Liver (tissue), 9 donors: ENCODE measurements around the gene PGPEP1. TPM values are rescaled to one million over a fixed set of nuclear protein-coding genes. Genes with fewer than 3 reads are reported as not detected.

Experiments
- DNase-seq: peaks from one replicate; pipeline ENCODE4 v3.0.0-alpha.2; 2017; ENCODE audit warnings: low spot score
- H3K27ac ChIP-seq, 2 donors: one replicate each; pipeline ENCODE4 v1.7.0; 2013; ENCODE audit warnings: inconsistent platforms in 2 of 2, low read length in 2 of 2, control low read depth in 1 of 2, low read depth in 1 of 2, mild to moderate bottlenecking in 1 of 2
- H3K27me3 ChIP-seq, 4 donors: one replicate each; pipeline versions ENCODE4 v1.6.1 to v1.7.0; 2013; ENCODE audit warnings: low read length in 3 of 4, inconsistent platforms in 1 of 4, mild to moderate bottlenecking in 1 of 4, moderate library complexity in 1 of 4; ENCODE audit not compliant: control insufficient read depth in 4 of 4, insufficient read depth in 4 of 4
- H3K36me3 ChIP-seq, 4 donors: one replicate each; pipeline versions ENCODE4 v1.6.1 to v1.7.0; 2013; ENCODE audit warnings: low read length in 3 of 4, mild to moderate bottlenecking in 3 of 4, low read depth in 1 of 4, moderate library complexity in 1 of 4; ENCODE audit not compliant: control insufficient read depth in 4 of 4, insufficient read depth in 3 of 4
- H3K4me1 ChIP-seq, 4 donors: one replicate each; pipeline versions ENCODE4 v1.6.1 to v1.7.0; 2013; ENCODE audit warnings: low read length in 3 of 4, mild to moderate bottlenecking in 3 of 4, moderate library complexity in 1 of 4; ENCODE audit not compliant: control insufficient read depth in 4 of 4, insufficient read depth in 4 of 4
- H3K4me3 ChIP-seq, 3 donors: one replicate each; pipeline versions ENCODE4 v1.6.1 to v1.7.0; 2013; ENCODE audit warnings: low read length in 3 of 3, control low read depth in 1 of 3, low read depth in 1 of 3, mild to moderate bottlenecking in 1 of 3
- H3K9ac ChIP-seq, 2 donors: one replicate each; pipeline ENCODE4 v1.7.0; 2013; ENCODE audit warnings: low read length in 2 of 2, mild to moderate bottlenecking in 2 of 2, moderate library complexity in 2 of 2, control low read depth in 1 of 2, low read depth in 1 of 2
- H3K9me3 ChIP-seq, 4 donors: one replicate each; pipeline versions ENCODE4 v1.6.1 to v1.7.0; 2013; ENCODE audit warnings: low read length in 3 of 4; ENCODE audit not compliant: control insufficient read depth in 4 of 4
- CTCF ChIP-seq: fragments of 150-350 bp; IDR thresholded peaks from 2 replicates; pipeline ENCODE4 v1.5.1; 2017; ENCODE audit warnings: improper control_type of control experiment, low read depth, low read length; ENCODE audit not compliant: missing input control
- EGR1 ChIP-seq, 2 donors: IDR thresholded peaks; 2 replicates each; pipeline ENCODE4 v1.6.1; 2016 to 2018; ENCODE audit warnings: antibody characterized with exemption in 2 of 2, low read depth in 2 of 2
- FOXA1 ChIP-seq: IDR thresholded peaks from 2 replicates; pipeline ENCODE4 v1.6.1; 2016; ENCODE audit warnings: antibody characterized with exemption
- FOXA2 ChIP-seq: IDR thresholded peaks from 2 replicates; pipeline ENCODE4 v1.6.1; 2016; ENCODE audit warnings: antibody characterized with exemption
- GABPA ChIP-seq, 2 donors: IDR thresholded peaks in 1 of 2; conservative IDR thresholded peaks in 1 of 2; 2 replicates each; pipeline ENCODE4 v1.6.1; 2016; ENCODE audit warnings: antibody characterized with exemption in 2 of 2, mild to moderate bottlenecking in 1 of 2, moderate library complexity in 1 of 2
- HNF4A ChIP-seq, 2 donors: conservative IDR thresholded peaks; 2 replicates each; pipeline ENCODE4 v1.6.1; 2016; ENCODE audit warnings: antibody characterized with exemption in 2 of 2, mild to moderate bottlenecking in 2 of 2
- HNF4G ChIP-seq: IDR thresholded peaks from 2 replicates; pipeline ENCODE4 v1.6.1; 2016; ENCODE audit warnings: antibody characterized with exemption
- JUND ChIP-seq, 2 donors: IDR thresholded peaks; 2 replicates each; pipeline ENCODE4 v1.6.1; 2016; ENCODE audit warnings: antibody characterized with exemption in 2 of 2
- NR2F2 ChIP-seq: IDR thresholded peaks from 2 replicates; pipeline ENCODE4 v1.6.1; 2016; ENCODE audit warnings: antibody characterized with exemption
- RAD21 ChIP-seq, 2 donors: IDR thresholded peaks; 2 replicates each; pipeline ENCODE4 v1.6.1; 2016; ENCODE audit warnings: antibody characterized with exemption in 2 of 2, mild to moderate bottlenecking in 2 of 2
- REST ChIP-seq: IDR thresholded peaks from 2 replicates; pipeline ENCODE4 v1.6.1; 2016; ENCODE audit warnings: antibody characterized with exemption, mild to moderate bottlenecking
- RXRA ChIP-seq, 2 donors: IDR thresholded peaks; 2 replicates each; pipeline ENCODE4 v1.6.1; 2017 to 2018; ENCODE audit warnings: antibody characterized with exemption in 2 of 2, mild to moderate bottlenecking in 1 of 2
- SP1 ChIP-seq: IDR thresholded peaks from 2 replicates; pipeline ENCODE4 v1.6.1; 2018; ENCODE audit warnings: antibody characterized with exemption, mild to moderate bottlenecking
- TAF1 ChIP-seq: conservative IDR thresholded peaks from 2 replicates; pipeline ENCODE4 v1.6.1; 2016; ENCODE audit warnings: antibody characterized with exemption, mild to moderate bottlenecking
- YY1 ChIP-seq: IDR thresholded peaks from 2 replicates; pipeline ENCODE4 v1.6.1; 2016; ENCODE audit warnings: antibody characterized with exemption, mild to moderate bottlenecking
- ZBTB33 ChIP-seq: IDR thresholded peaks from 2 replicates; pipeline ENCODE4 v1.6.1; 2016; ENCODE audit warnings: antibody characterized with exemption
- WGBS: extraction: QIAGEN DNeasy Blood & Tissue Kit; methylation state at CpG from one replicate; pipeline ENCODE4 v1.1.7; 2013; 5-methylcytosine and 5-hydroxymethylcytosine counted together
- polyA plus RNA-seq, 2 donors: library from polyadenylated mRNA; stranded (reverse) in 1 of 2; unstranded in 1 of 2; fragments of 200-250 nt in 1 of 2; fragments of >200 nt in 1 of 2; fragmentation: Nextera tagmentation in 1 of 2; extraction: Ambion mirVana in 1 of 2; gene quantifications; one replicate each; pipeline versions ENCODE4 v1.2.1 to v1.2.3, GENCODE V29; 2013 to 2015
- total RNA-seq, 2 donors: library from RNA; depleted of rRNA; stranded (reverse); fragments of >200 nt; gene quantifications; one replicate each; pipeline ENCODE4 v1.2.3, GENCODE V29; 2014
- TF ChIP-seq, protein P1 (sequence below): IDR thresholded peaks from 2 replicates; pipeline ENCODE4 v1.6.1; 2016; ENCODE audit warnings: antibody characterized with exemption
- TF ChIP-seq, protein P2 (sequence below): IDR thresholded peaks from 2 replicates; pipeline ENCODE4 v1.6.1; 2016; ENCODE audit warnings: antibody characterized with exemption
- donor health status: healthy.
- donor health status: healthy.
- donor health status: healthy.
- donor health status: healthy.
- donor health status: healthy.

Gene PGPEP1
- total and polyA plus RNA-seq, 4 donors = 15.8 to 48.3 (median 26.2) TPM

GRCh38 chr19:18309525-18310064 is 30.8 kb upstream of the PGPEP1 start:
- no peak for DNase-seq
- H3K36me3 ChIP-seq = peaks cover 0 to 3% (median under 1%) of the 10 kb centered on the region in 4 donors
- WGBS = 96% methylated on average over 33 of the region's 33 CpGs
- no peak overlapping the region for H3K4me3 ChIP-seq
- H3K9ac ChIP-seq = no peak overlapping the region
- no peaks in the 10 kb centered on the region for H3K9me3 ChIP-seq
- no peaks in the 10 kb centered on the region for H3K27me3 ChIP-seq
- H3K27ac ChIP-seq = no peak overlapping the region
- H3K4me1 ChIP-seq = peaks cover 6 to 33% (median 18%) of the 10 kb centered on the region in 4 donors
- TF ChIP-seq CTCF (no peak), HNF4G (no peak), REST (no peak), RXRA (IDR thresholded peaks at IDR 0.05) (no peak), JUND (IDR thresholded peaks at IDR 0.05) (no peak), YY1 (no peak), HNF4A (conservative IDR thresholded peaks at IDR 0.05) (no peak), ZBTB33 (no peak), TAF1 (no peak), FOXA1 (no peak), GABPA (IDR thresholded peaks at IDR 0.05 in 1 of 2, conservative IDR thresholded peaks at IDR 0.05 in 1 of 2) (no peak), SP1 (no peak), NR2F2 (no peak), FOXA2 (no peak), EGR1 (IDR thresholded peaks at IDR 0.05; ENCODE audit: low read depth in 2 of 2) (no peak), RAD21 (IDR thresholded peaks at IDR 0.05) (no peak)
- TF ChIP-seq, protein P1, sequence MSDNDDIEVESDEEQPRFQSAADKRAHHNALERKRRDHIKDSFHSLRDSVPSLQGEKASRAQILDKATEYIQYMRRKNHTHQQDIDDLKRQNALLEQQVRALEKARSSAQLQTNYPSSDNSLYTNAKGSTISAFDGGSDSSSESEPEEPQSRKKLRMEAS = no peak
- TF ChIP-seq, protein P2, sequence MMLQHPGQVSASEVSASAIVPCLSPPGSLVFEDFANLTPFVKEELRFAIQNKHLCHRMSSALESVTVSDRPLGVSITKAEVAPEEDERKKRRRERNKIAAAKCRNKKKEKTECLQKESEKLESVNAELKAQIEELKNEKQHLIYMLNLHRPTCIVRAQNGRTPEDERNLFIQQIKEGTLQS = no peak
